AG08395 (cell line): Measurements from ENCODE around the gene CCDC63.

ENCODE experiments used
- DNase-seq: peaks from one replicate; pipeline ENCODE4 v3.0.0; 2012; ENCODE audit warnings: mixed read lengths, low spot score

Gene CCDC63

DNA sequence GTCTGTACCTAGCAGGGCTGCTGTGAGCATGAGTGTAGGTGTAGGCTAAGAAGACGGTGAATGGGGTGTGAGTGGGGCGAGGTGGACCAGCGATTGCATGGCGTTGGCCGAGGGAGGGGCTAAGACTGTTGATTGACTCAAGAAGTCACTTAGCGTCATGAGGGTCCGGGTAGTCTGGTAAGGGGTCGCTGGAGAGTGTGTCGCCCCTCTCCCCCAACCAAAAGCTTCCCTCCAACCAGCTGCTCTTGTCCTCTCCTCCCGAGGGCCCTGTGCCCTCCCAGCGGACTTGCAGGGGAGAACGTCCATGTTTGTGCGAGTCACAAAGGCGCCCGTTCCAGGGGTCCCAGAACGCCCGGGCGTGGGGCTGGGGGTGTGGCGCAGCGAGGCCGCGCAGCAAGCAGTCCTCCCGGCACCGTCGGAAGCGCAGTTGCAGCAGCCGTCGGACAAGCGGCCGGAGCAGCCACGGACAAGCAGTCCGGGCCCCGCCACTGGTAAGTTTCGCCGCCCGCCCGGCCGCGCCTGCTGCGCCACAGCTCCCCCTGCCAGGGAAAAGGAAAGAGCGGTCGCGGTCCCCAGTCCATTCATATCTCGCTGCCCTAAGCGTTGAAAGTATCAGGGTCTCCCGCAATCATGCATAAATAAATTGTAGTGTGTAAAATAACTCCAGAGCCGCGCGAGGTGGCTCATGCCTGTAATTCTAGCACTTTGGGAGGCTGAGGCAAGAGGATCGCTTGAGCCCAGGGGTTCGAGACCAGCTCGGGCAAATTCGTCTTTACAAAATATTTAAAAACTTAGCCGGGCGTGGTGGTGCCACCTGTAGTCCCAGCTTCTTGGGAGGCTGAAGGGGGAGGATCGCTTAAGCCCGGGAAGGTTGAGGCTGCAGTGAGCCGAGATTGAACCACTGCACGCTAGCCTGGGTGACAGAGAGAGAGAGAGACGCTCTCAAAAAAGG is at the start of gene CCDC63:
TSS of gene CCDC63 (plus strand) at position 373 of the 952 bp plus-strand sequence. CDS start 5,968 bp downstream, outside the sequence.
- peak; percentile 53 for DNase-seq

DNA sequence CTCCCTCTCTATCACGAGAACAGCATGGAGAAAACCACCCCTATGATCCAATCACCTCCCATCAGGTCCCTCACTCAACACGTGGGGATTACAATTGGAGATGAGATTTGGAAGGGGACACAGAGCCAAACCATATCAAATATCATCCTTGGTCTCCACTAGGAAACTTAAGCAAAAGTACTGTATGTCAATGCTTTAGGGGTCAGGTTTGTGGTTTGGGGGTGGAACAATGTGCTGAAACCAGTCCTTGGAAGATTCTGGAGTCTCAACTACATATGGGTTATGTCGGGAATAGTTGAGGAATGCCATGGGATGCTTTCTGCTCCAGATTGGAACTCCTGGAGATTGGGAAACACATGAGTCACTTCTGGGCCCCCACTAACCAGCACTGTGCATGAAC is 48.3 kb upstream of the CCDC63 start:
- DNase-seq, result no peak

DNA sequence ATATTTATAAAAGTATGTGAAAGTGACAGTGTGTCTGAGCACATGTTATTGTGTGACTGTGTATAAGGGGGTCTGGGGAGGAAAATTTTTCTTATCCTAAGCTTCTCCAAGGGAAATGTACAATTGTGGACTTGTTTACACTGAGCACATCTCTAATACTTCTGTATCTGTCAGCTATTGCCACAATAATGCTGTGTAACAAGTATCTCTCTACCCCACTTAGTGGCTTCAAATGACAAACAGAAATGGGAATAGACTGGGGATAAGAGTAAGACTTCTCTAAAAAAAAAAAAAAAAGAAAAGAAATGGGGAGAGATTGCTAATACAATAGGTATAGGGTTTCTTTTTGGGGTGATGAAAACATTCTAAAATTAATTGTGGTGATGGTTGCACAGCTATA is 44.3 kb upstream of the CCDC63 start:
- no peak for DNase-seq

DNA sequence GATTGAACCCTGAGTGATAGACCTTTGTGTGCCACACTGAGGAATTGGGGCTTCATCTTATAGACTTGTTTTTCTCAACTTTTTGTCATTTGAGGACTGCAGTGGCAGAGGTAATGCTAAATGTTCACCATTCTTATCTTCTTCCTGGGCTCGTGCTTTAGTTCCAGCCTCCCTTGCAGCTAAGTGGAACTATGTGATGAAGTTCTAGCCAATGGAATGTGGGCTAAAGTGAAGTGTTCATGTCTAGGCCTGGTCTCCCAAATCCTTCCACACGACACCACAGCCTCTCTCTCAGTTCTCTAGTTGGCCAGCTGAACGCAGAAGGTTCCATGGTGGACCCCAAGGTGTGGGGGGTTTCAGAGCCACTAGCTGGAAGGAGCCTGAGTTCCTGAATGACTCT is 42.4 kb upstream of the CCDC63 start:
- DNase-seq, result no peak

DNA sequence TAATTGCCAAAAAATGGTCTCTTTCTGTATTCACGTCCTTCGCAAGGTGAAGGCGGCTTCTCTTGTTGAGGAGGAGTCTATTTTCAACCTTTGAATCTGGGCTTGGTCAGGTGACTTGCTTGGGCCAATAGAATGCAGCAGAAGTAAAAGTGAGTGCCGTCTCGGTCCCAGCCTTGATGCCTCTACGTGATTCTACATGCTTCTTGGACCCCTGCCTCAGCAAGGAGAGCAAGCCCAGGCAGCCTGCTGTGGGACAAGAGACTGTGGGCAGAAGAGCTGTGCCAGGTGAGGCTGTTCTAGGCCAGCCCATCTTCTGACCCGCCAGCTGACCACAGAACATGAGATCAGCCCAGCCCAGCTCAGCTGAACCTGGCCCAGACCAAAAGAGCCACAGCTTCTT is 39.1 kb upstream of the CCDC63 start:
- no peak for DNase-seq

DNA sequence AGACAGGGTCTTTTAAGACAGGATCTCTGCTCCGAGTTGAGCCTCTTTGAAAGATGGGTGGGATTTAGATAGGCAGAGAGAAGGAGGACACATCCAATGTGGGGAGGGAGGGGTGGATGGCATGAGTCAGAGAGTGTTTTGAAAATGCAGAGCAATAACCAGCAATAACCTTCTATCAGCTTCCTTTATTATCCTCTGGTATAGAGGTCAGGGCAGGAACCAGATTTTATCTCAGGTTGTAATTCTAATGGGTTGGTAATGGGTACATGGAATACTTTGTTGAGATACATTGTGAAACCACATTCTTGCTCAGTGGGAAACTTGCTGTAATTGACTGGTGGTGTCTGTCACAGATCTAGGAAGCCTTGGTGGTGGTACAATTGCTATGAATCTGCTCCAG is 37.6 kb upstream of the CCDC63 start:
- DNase-seq, result no peak

DNA sequence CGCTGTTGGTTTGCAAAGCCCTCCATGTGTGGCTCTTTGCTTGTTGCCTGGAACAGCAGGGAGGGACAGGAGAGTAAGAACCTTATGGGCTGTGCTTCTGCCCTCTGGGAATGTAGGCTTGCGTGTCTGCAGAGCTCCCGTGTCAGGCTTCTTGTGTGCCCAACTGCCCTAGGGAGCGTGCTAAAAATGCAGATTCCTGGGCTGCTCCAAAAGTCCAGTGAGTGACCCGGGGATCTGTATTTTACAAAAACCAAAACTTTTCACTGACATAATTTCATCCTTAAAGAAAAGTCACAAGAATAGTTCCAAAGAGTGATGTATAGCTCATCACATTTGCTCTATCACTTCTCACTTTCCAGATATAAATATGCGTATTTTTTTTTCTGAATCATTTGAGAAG is 34.8 kb upstream of the CCDC63 start:
- DNase-seq, result no peak

DNA sequence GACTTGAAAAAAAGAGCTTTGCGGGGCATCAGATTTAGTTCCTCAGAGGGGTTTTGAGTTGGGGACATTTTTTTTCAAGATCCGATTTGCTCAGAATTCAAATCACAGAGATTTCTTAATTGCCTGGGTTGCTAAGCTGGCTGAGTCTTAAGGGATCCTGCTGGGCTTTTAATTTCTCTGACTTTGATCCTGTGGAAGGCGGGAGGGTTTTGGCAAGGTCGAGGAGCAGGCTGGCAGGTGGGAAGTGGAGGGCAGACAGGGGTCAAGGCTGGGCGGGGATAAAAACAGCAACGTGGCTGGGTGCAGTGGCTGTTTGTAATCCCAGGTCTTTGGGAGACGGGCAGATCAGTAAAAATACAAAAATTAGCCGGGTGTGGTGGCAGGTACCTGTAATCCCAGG is 33.5 kb upstream of the CCDC63 start:
- DNase-seq, result no peak

DNA sequence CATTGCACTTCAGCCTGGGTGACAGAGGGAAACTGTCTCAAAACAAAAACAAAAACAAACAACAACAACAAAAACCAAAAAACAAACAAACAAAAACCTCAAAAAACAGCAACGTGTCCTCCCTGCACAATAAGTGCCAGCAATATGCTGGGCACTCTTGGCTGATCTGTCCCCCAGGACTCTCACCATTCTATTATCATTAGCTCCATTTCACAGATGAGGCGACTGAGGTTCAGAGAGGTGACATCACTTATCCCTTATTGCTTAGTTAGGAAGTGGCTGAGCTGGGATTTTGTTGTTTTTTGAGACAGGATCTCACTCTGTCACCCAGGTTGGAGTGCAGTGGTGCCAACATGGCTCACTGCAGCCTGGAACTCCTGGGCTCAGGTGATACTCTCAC is 33.0 kb upstream of the CCDC63 start:
- DNase-seq, result no peak

DNA sequence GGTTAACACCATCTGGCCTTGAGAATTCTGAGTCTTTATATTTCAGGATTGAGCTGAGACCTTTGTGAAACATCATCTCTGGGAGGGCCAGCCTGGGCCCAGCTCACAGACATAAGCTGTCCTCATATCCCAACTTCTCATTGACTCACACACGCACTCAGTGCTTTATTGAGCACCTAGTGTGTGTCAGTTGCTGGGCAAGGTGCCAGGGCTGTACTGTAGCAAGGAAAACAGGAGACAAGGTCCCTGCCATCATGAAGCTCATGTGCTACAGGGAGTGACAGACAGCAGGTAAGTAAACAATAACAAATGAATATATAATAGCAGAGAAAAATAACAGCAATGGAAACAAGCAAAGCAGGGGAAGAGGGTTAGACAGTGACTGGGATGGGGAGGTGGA is 30.5 kb upstream of the CCDC63 start:
- no peak for DNase-seq

DNA sequence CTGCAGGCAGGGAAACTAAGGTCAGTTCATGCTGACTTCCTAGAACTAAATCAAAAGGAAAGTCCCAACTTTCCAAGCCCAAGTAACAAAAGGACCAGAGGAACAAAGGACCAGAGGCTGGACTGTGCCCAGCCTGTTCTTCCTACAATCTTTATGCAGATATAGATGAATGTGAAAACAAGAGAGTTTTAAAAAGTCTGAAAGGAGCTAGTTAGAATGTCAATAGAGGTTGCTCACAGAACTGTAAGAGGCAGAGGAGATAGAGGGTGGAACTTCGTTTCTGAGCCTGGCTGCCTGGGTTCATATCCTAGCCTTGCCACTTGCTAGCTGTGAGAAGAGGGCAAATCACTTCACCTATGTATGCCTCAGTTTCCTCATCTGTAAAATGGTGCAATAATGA is 30.0 kb upstream of the CCDC63 start:
- DNase-seq, result no peak

DNA sequence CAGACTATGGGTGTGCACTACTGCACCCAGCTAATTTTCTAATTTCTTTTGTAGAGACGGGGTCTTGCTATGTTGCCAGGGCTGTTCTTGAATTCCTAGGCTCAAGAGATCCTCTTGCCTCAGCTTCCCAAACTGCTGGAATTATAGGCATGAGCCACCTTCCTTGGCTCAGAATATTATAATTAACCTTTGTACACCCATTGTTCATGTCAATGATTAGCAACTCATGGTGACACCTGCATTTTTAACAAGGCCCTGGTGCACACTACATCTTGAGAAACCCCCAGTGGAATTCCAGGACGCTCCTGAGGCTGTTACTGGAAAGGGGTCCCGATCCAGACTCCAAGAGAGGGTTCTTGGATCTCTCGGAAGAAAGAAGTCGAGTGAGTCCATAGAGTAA is 28.3 kb upstream of the CCDC63 start:
- DNase-seq, result no peak

DNA sequence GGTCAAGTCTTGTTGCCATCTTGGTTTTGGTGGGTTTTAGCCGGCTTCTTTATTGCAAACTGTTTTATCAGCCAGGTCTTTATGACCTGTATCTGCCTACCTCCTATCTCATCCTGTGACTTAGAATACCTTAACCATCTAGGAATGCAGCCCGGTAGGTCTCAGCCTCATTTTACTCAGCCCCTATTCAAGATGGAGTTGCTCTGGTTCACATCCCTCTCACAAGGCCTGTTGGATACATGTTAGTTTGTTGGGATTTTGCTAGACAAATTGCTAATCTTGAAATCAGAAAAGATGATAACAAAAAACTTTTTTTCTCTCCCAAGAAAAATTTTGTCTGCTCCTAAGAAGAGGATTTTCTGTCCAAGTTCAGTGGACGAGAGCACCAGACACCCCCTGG is 27.6 kb upstream of the CCDC63 start:
- no peak for DNase-seq

DNA sequence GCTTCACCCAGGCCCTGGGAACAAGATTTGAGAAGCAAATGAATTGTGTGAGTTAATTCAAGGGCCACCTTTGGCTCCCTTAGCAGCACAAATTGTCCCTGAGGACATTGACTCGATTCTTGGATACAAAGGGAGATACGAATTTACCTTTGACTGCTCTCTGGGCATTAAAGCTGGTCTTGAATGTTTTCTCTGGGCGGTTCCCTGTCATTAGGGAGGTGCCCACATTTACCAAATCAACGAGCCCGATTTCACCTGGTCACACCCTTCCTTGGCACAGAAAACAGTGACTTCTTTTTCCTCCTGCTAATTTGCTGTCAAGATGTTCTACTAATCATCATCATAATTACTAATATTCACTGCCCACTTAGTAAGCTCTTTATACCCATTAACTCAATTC is 27.1 kb upstream of the CCDC63 start:
- no peak for DNase-seq

DNA sequence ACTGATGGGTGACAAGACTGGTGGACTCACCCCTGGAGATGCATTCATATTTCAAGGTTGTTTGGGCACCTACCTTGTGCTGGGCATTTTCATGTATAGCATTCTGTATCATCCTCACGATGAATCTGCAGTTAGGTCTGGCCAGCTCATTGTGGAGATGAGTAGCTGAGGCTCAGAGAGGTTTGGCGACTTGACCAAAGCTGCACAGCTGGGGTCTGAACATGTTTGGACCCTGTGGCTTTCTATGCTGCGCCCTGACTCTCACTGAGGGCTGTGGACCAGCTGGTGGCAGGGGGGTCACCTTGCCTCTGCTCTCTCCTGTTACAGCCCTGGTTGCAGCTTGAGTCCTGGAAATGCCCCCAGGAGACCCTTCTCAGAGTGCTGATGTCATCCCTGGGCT is 24.9 kb upstream of the CCDC63 start:
- no peak for DNase-seq

DNA sequence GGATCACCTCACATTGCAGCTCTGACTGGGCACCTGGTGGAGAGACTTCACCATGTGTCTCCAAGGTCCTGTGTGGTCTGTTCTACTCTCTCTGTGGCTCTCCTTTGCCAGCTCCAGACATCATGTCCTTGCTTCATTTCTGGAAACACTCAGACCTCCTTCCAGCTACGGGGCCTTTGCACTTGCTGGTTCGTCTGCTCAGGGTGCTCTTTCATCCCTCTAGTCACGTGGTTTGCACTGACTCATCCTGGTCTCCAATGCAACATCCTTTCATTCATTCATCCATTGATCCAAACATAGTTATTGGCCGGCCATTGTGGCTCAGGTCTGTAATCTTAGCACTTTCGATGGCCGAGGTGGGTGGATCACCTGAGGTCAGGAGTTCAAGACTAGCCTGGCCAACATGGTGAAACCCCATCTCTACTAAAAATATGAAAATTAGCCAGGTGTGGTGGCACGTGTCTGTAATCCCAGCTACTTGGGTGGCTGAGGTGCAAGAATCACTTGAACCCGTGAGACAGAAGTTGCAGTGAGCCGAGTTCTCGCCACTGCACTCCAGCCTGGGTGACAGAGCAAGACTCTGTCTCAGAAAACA is 23.9 kb upstream of the CCDC63 start:
- no peak for DNase-seq

DNA sequence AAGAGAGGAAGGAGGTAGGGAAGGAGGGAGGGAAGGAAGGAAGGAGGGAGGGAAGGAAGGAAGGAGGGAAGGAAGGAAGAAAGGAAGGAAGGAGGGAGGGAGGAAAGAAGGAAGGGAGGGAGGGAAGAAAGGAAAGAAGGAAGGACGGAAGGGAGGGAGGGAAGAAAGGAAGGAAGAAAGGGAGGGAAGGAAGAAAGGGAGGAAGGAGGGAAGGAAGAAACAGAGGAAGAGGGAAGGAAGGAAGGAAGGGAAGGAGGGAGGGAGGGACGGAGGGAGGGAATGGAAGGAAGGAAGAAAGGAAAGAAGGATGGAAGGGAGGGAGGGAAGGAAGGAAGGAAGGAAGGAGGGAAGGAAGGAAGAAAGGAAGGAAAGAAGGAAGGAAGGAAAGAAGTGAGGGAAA is 22.4 kb upstream of the CCDC63 start:
- DNase-seq, result no peak

DNA sequence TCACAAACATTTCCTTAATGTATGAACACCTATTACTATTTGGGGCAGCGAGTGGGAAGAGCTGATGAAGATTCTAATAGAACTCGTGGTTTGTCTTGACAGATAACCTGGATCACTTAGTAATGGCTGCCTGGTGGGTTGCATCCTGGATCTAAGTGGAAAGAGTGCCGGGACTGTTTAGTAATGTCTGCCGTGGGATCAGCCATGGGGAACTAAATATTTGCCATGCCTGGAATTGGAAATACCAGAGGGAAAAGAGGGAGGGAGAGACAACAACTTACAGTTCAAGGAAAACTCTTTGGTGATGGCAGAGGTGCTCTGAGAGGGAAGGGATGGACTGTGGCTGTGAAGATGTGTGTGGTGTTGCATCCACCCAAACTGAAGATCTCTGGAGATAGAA is 21.3 kb upstream of the CCDC63 start:
- no peak for DNase-seq

DNA sequence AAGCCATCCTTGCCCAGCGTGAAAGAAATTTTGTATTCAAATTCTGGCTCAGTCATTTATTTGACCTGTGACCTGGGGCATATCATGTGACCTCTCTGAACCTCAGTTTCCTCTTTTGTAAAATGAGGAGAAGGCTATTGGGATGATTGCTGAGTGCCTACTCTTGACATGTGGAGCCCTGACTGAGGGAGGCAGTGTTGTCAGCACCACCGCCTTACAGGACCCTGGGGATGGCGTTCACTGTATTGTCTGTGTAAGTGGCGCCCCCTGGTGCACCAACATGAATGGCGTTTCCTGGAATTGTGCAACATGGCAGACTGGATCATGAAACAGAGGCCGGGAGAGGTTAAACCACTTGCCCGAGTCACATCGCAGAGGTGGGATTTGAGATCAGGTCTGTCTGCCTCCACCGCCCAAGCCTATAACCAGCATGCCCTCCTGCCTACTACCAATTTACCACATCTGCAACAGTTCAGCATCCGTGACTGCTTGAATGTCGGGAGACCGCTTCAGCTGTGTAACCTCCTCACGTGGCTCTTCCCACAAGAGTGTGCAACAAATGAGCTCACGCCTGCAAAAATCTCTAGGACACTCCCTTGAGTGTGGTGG is 20.1 kb upstream of the CCDC63 start:
- peak; percentile 90 for DNase-seq

DNA sequence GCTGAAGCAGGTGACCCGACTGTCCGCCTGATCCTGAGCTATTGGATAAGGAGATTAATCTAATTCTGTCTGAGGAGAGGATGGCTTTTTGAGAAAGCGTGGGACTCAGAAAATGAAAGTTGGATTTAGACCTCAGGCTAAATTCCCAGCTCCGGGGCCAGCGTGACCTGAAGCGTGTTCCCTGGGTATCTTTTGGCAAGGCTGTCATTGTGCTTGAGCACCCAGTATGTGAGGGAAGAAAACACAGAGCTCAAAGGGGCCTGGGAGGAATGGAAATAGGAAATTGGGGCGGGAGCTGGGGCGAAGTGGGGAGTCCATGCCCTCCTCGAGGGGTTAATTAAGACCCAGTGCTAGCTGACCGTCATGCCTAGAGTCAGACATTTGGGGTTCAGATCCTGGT is 17.5 kb upstream of the CCDC63 start:
- no peak for DNase-seq

DNA sequence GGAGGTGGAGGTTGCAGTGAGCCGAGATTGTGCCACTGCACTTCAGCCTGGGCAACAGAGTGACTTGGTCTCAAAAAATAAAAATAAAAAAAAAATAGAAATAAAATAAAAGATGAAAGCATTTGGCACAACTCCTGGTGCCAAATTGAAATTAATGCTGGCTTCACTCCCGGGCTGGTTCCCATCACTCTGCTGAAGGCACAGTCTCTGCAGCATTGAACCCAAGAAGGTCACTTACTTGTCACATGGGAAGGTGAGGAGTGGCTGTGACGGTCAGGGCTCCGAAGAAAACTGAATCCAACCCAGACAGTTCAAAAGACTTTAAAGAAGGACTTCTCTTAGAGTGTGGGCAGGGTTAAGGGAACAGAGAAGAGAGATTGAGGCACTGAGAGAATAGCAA is 10.5 kb upstream of the CCDC63 start:
- DNase-seq, result no peak

DNA sequence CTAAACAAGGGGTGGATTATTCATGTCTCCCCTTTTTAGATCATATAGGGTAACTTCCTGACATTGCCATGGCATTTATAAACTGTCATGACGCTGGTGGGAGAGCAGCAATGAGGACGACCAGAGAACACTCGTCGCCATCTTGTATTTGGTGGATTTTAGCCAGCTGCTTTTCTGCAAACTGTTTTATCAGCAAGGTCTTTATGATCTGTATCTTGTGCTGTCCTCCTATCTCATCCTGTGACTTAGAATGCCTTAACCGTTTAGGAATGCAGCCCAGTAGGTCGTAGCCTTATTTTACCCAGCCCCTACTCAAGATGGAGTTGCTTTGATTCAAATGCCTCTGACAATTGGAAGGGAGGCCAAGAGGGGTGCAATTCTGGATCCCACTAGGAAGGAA is 5.8 kb upstream of the CCDC63 start:
- no peak for DNase-seq

DNA sequence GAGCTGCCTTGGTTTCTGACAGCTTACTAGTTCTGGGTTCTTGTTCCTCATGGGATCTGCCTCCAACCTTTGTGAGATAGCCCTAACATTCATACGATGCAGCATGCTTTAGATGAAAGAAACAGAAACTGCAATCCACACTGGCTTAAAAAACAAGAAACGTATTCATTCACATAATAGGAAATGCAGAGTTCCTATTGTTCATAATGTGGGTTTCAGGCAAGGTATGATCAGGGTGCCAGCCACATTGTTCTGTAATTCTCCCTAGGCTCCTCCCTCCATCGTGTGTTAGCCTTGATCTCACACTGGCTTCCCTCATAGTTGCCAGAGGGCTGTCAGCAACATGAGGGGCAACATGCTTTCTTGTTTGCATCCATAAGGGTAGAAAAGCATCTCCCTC is 2.7 kb upstream of the CCDC63 start:
- DNase-seq, result no peak
